C4-2B (cell line): ENCODE results near the gene ATXN1.

ENCODE experiments used
- H3K27ac ChIP-seq: fragments of 450-650 bp; 2 replicates; pipeline ENCODE4 v1.5.1; 2017
- CTCF ChIP-seq: fragments of 450-650 bp; conservative IDR thresholded peaks from 2 replicates; pipeline ENCODE4 v1.5.1; 2017; ENCODE audit warnings: mild to moderate bottlenecking
- ZFX ChIP-seq: fragments of 450-650 bp; IDR thresholded peaks from 2 replicates; pipeline ENCODE4 v1.6.1; 2017

Gene ATXN1

DNA sequence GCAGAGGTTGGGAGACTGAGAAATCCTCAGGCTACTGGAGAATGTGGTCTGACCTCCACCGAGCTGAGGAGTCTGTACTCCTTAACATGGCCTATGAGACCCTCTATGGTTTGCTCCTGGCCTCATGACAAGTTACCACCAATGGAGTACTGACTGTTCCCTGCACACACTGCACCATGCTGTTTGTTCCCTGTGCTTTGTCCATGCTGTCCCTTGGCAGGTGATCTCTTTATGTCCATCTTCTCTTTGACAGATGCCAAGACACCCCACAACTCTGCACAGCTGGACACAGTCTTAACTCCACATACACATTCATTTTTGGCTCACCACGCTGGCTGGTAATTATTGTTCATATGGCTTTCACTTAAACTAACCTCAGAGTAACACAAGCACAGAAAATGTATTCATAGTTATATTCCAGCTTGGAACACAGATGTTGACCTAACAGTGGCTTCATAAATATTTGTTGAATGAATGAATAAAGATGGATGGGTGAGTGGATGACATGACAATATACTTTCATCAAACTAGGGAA lies 258.0 kb downstream of the ATXN1 start:
- no peak overlapping the region for H3K27ac ChIP-seq
- TF ChIP-seq CTCF = no peak
- no peak for TF ChIP-seq ZFX

DNA sequence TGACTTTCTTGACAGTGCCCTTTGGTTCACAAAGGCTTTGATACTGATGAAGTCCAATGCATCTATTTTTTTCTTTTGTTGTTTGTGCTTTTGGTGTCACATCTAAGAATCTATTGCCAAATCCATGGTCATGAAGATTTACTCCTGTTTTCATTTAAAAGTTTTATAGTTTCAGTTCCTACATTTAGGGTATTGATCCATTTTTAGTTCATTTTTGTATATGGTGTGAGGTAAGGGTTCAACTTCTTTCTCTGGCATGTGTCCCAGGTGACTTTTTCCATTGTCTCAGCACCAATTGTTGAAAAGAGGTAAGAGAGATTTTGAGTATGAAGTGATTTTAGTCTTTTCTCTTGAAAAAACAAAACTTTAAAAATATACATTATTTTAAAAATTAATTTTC lies 262.3 kb downstream of the ATXN1 start:
- no peak overlapping the region for H3K27ac ChIP-seq
- no peak for TF ChIP-seq ZFX
- TF ChIP-seq CTCF = no peak

DNA sequence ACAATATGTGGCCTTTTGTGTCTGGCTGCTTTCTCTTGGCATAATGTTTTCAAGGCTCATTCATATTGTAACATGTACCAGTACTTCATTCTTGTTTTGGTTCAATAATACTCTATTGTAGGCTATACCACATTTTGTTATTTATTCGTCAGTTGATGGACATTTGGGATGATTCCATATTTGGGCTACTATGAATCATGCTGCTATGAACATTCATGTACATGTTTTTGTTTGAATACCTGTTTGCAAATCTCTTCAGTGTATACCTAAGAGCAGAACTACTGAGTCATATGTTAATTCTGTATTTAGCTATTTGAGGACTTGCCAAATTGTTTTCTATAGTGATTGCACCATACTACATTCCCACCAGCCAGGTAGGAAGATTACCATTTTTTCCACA lies 263.0 kb downstream of the ATXN1 start:
- H3K27ac ChIP-seq = no peak overlapping the region
- TF ChIP-seq ZFX = no peak
- TF ChIP-seq CTCF = no peak

DNA sequence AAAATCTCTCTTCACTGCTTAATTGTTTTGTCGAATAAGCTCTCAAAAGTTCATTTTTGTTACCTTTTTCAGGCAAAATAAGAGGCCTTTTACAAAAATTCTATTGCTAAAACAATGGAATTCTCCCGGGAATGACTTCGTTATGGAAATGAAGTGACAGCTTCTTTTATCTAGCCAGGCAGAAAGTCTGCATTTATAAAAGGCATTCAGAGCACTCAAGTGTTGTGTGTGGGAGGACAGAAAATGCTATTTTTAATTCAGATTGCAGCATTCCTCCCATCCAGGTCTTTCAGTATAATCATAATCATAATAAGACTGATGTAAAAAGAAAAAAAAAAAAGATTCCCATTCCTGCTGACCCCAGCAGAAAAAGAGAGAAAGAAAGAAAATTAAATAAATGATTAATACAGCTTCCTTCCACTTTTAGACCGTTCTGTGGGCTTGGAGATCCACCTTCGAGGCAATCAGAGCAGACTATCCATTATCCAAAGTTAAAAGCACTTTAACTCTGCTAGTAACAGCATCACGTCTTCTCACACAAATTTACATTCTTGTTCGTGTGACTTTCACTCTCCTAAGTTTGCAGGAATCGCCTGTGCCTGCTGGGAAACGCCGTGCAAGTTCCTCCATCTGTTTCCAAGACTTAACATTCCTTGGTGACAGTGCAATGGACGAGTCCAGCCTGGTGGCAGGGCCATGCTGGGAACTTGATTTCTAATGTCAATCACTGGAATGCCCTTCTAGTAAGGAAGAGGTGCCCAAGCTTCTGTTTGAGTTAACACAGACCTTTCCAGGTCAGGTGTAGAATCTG lies 264.1 kb downstream of the ATXN1 start:
- no peak overlapping the region for H3K27ac ChIP-seq
- TF ChIP-seq CTCF (no peak), ZFX (no peak)

DNA sequence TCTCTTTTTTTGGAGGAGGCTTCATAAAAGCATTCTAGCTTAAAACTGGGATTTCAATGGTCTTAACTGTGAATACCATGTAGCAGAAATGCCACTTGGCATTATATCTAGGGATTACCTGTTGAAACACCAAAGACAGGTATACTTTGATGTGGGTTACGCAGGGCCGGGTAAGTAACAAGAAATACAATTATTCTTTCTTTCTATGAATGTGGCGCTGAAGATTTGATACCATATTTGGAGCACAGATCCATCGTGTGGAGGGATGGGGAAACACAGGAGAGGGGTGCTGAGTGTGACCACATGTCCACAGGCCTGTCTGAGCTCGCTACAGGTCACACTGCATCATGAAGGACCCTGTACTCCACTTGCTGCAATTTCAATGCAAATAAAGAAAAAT lies 265.1 kb downstream of the ATXN1 start:
- peak; percentile 15; the same call in 1 of the 2 replicates for TF ChIP-seq CTCF
- TF ChIP-seq ZFX = no peak
- no peak overlapping the region for H3K27ac ChIP-seq

DNA sequence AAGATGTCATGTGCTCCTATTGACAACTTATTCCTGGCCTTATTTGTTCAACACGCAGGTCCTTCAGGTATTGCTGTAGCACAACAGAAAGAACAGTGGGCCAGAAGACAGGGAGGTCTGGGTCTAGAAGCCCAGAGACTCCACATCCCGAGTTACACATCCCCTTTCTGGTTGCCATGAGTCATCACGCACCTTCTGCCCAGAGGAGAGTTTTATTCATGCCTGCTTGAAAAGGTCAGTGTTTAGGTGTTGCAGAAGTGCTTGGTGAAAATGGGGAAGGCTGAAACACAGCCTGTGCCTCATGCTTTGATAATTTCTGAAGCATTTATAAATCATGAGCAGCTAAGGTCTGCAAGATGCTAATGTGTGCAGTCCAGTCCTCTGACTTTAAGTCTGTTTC lies 266.5 kb downstream of the ATXN1 start:
- TF ChIP-seq ZFX (no peak), CTCF (no peak)
- H3K27ac ChIP-seq = no peak overlapping the region

DNA sequence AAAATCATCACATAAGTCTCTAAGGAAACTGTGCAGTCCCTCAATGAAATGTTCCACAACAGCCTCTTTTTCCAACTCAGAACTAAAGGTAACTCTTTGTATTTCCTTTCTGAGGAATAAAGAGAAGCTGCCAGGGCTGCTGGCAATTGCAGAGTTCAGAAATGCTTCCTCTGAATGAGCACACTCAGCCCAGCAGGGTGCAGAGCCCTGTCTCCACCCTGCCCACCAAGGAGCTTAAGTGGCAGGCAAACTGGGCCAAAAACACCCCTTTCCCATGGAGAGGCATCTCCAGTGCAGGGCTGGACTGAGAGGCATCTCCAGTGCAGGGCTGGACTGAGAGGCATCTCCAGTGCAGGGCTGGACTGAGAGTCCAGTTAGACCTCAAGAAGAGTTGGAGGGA lies 267.5 kb downstream of the ATXN1 start:
- TF ChIP-seq CTCF (no peak), ZFX (no peak)
- H3K27ac ChIP-seq = no peak overlapping the region
